GM19351 (cell line): ENCODE data around the gene STOX2.

Experiments
- ATAC-seq: cut with Tn5 transposase; IDR thresholded peaks from one replicate; pipeline ENCODE4 v1.9.1; 2021; ENCODE audit warnings: mild to moderate bottlenecking, moderate library complexity; ENCODE audit not compliant: unreplicated experiment

The STOX2 gene

GRCh38 chr4:183986291-183986970 is 81.3 kb downstream of the STOX2 start:
- ATAC-seq, result no peak

DNA sequence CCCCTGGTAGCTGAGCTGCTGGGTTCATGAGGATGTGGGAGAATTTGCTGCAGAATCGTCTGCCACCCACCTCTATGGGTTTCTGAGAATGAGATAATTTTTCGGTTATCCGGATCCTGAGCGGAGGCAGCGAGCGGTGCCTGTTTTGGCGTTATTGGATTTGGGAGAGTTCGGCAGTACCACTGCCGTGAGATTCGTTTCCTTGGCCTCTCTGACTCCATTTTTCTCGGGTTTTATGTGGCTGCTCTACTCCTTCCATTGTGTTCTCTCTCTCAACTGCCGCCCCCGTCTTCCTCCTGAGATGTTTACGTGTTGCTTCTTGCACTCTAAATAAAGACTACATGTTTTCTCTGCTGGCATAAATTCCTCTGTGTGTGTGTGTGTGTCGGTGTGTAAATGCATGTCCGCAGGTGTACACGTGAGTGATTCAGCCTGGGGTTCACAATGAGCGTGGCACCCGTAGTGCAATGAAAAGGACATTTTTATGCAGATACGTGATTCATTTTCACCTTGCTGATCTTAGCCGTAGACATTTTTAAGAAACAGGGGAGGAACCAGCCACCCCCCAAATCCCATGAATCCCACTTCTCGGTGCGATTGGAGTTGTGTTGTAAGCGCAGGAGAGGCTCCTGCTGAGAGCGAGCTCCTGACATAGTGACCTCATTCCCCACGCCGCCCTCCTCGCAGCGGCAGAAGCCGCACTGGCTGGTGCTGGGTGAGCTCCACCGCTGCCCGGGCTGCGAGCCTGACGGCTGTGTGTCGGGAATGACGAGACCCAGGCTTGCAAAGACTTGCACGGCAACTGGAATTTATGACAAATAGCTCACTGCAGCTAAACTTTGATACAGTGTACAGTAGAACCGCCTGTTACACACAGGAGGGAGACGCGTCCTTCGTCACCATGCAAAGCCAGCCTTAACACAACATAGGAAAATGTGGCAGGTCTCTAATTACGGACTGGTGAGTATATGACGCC is 82.2 kb downstream of the STOX2 start:
- ATAC-seq, result no peak

- no peak for ATAC-seq
Measured at GRCh38 chr4:183987987-183988392, 82.9 kb downstream of the STOX2 start.

- ATAC-seq, result no peak
Measured at GRCh38 chr4:183988874-183989273, 83.8 kb downstream of the STOX2 start.

- ATAC-seq, result no peak
Measured at GRCh38 chr4:183989461-183989860, 84.4 kb downstream of the STOX2 start.

GRCh38 chr4:183989931-183990330 is 84.8 kb downstream of the STOX2 start:
- no peak for ATAC-seq

DNA sequence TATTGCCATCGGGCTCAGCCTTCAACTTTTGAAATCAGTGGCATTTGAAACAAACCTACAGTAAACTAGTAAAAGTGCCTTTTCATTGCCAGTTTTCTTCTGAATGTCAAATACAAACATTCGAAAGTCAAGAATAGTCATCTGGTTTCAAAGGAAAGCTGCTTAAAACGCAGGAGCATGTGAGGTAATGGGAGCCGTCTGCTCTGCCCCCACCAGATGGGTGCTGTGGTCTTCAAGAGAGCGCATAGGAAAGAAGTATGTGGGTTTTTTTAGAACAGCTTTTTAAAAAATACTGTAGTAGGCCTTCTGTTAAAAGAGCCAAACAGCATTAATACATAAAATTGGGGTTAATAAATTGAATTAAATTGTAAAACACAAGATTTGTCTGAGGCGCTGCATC is 88.6 kb downstream of the STOX2 start:
- no peak for ATAC-seq

GRCh38 chr4:183995570-183995969 is 90.5 kb downstream of the STOX2 start:
- no peak for ATAC-seq

- no peak for ATAC-seq
Measured at GRCh38 chr4:183996868-183997267, 91.8 kb downstream of the STOX2 start.

DNA sequence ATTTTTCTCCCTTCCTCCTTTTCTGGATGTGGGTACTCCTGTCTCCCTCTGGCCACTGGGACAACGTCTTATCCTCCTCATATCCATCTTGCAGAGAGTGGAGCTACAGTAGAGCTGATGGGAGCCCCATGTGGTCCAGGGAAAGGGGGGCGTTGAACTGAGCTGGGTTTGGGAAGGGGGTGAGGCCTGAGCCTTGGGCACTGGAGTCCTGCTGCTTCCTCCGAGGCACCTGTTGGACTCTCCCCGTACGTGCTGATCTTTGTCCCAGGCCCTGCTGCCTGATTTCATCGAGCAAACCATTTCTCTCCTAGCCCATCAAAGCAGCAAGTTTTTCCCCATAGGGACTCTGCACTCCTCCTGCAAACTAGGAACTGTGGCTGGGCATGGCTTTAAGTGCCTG is 94.3 kb downstream of the STOX2 start:
- no peak for ATAC-seq

DNA sequence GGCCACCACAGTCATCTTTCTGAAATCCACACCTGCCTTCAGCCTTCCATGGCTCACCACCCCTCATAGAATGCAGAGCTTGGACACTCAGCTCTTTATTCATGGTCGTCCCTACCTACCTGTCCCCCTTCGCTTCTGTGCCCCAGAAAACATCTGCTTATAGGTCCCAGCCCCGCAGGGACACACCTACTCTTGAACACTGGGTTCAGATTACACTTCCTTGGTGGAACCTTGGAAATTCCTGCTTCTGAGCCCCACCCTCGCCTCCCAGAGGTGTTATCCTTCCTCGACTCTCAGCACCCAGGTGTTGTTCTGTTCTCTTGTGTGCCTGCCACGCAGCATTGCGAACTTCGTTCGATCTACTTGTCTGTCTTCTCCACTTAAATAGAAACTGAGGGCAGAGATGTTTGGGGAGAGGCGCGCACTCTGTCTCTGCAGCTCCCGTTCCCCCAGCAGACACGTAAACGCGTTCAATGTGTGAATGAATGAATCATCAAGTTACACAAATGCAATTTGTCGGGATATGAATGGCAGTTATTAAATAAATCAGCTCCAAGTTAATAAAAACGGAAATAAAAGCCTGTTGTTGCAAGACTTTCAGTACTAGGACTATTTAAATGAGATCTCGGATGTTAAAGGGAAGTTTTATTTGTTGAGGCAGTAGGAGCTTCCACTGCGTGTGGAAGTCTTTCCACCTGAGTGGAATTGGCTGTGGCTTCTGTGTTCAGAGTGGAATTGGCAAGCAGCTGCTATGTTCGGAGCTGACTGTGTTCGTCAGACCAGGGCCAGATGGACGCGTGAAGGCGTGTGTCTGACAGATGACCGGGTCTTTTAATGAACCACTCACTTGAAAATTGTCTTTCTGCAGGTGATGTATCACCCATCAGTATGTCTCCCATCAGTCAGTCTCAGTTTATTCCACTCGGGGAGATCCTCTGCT is 95.6 kb downstream of the STOX2 start:
- no peak for ATAC-seq

GRCh38 chr4:184003433-184003832 is 98.3 kb downstream of the STOX2 start:
- ATAC-seq, result no peak

DNA sequence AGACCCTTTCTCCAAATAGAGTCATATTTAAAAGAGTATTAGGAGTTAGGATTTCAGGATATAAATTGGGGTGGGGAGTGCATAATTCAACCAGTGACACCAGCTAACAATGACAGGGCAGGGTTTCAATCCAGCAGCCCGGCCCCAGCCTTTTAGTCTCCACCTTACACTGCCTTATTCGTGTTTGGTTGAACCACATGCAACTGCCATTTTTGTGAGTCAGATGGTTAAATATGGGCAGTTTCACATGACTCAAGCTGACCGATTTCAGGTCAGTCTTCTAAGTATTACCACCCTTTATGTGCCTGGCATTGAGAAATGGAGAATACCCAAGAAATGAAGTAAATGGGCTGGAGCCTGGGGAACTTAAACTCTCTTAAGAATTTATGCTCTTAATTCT is 102.8 kb downstream of the STOX2 start:
- ATAC-seq, result no peak

- ATAC-seq, result no peak
Measured at GRCh38 chr4:184010696-184011095, 105.6 kb downstream of the STOX2 start.

GRCh38 chr4:184011826-184012380 is 106.8 kb downstream of the STOX2 start:
- no peak for ATAC-seq

DNA sequence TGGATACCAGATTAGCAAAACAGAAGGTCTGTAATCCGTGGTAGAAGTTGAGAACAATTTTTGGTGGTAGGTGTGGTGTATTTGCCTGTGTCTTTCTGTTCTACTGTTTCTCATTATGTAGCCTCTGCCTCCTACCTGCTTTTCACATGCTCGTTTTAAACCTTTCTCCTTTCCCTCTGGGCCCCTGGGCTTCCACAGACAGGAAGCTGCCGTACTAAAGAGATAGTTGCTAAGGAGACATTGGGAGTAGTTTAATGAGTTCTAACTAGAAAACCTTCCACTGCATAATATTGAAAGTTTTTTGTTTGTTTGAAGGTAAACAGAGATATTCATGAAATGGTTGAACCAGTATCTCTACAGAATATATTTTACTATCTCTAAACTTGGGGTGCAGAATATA is 107.8 kb downstream of the STOX2 start:
- ATAC-seq, result no peak

DNA sequence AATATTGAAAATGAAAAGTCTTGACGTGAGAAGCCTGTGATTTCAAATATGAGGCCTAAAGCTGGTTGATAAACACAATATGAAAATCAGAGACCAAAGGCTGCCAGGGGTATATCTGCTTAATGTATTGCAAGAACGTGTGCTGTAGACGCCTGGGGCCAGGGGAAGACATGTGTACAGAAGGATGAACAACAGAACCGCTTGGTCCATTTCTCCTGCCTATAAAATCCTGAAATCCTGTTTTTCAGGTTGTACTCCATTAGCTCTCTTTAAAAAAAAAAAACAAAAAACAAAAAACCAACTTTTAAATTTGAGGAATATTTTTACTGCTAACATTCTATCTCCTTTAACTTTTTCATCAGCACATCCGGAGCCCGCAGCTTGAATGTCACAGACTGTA is 109.2 kb downstream of the STOX2 start:
- ATAC-seq, result no peak

DNA sequence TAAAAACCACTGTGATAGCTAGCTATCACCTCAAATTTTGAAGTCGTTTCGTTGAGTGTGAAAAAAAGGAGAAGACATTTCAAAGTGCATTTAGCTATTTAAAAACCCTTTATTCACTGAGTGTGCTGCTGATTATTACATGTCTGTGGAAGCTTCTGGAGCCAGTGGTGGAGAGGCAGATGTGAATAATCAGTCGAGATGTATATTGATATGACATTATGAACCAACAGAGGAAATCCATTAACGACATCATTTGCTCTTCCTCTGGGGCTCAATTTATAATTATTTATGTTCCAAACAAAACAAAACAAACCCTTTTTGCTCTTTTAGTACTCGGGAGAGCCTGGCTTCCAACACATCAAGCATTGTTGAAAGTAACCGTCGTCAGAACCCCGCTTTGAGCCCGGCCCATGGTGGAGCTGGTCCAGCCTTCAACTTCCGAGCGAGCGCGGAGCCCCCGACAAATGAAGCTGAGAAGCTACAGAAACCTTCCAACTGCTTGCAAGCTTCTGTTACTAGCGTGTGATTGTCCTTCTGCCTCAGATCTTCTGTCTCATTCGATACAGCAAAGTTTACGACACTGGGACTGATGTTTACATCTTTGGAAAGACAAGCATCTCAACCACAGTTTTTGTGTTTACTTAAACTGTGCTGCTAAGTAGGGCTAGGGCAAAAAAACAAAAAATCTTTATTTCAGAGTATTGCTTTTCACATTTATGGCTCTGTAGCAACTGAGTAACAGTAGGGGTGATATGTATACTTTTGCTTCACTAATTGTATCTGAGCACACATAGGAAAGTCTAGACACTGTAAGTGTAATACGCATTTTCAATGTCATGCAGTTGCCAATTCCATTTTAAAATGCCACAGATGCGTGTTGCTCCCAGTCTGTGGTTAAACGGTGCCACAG is 111.9 kb downstream of the STOX2 start:
- ATAC-seq, result no peak

DNA sequence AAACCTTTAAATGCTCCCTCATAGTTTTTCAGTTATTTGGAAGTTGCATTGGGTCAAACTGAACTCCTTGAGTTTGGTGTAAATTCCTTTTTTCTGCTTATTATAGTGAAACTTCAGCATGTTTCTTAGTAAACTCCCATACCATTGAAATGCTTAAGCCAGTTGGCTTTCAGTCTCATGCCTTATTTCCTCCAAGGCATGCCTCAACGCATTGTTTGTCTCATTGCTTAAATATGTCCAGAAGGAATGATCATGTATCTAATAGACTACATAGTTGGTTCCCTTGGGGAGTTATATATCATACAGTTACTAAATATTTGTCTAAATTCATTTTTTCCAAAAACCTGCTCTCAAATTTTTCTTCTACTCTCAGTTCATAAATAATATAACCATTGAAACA is 114.0 kb downstream of the STOX2 start:
- no peak for ATAC-seq
